HepG2 (cell line): ENCODE results near the gene KRTAP3-3. TPM values are rescaled to one million over a fixed set of nuclear protein-coding genes. Genes with fewer than 3 reads are reported as not detected.

Experiments used
- CERS6 ChIP-seq: sonication (generic); formaldehyde crosslinking; IDR thresholded peaks from 2 replicates; pipeline ENCODE4 v1.5.0; 2020; ENCODE audit warnings: missing genetic modification reagents
- DR1 ChIP-seq: sonication (generic); formaldehyde crosslinking; IDR thresholded peaks from 2 replicates; pipeline ENCODE4 v1.8.0; 2021; ENCODE audit warnings: mild to moderate bottlenecking, missing genetic modification reagents, inconsistent platforms
- EZH2 ChIP-seq: conservative IDR thresholded peaks from 2 replicates; pipeline ENCODE4 v1.6.1; 2012; ENCODE audit warnings: mild to moderate bottlenecking, low read depth, low read length, moderate library complexity
- FOXJ3 ChIP-seq: sonication (generic); formaldehyde crosslinking; IDR thresholded peaks from 2 replicates; pipeline ENCODE4 v1.4.0; 2020; ENCODE audit warnings: missing genetic modification reagents, mild to moderate bottlenecking, borderline replicate concordance
- HNRNPL ChIP-seq: fragments of 200-400 bp; formaldehyde crosslinking; IDR thresholded peaks from 2 replicates; pipeline ENCODE4 v1.6.1; 2017; ENCODE audit warnings: mild to moderate bottlenecking, low read depth, low read length
- JUNB ChIP-seq: sonication (generic); formaldehyde crosslinking; IDR thresholded peaks from 2 replicates; pipeline ENCODE4 v1.8.0; 2022; ENCODE audit warnings: missing genetic modification reagents, mild to moderate bottlenecking, borderline replicate concordance
- KAT2B ChIP-seq: fragments of 150-350 bp; IDR thresholded peaks from 2 replicates; pipeline ENCODE4 v1.6.1; 2014; ENCODE audit warnings: low read depth, low read length, borderline replicate concordance
- MED1 ChIP-seq: sonication (generic); formaldehyde crosslinking; IDR thresholded peaks from 2 replicates; pipeline ENCODE4 v1.4.0; 2020; ENCODE audit warnings: missing genetic modification reagents
- MLX ChIP-seq: IDR thresholded peaks from 2 replicates; pipeline ENCODE4 v1.6.1; 2016
- NR2C2 ChIP-seq: sonication (generic); formaldehyde crosslinking; IDR thresholded peaks from 2 replicates; pipeline ENCODE4 v1.4.0; 2020; ENCODE audit warnings: missing genetic modification reagents, mild to moderate bottlenecking, moderate library complexity, borderline replicate concordance
- SOX5 ChIP-seq: IDR thresholded peaks from 2 replicates; pipeline ENCODE4 v1.6.1; 2016; ENCODE audit warnings: borderline replicate concordance
- SOX6 ChIP-seq, 2 experiments: fragments of 450-650 bp in 1 of 2; sonication (generic) in 1 of 2; formaldehyde crosslinking in 1 of 2; IDR thresholded peaks; 2 replicates each; pipeline versions ENCODE4 v1.4.0 to v1.6.1; 2017 to 2020; ENCODE audit warnings: antibody characterized with exemption in 1 of 2, mild to moderate bottlenecking in 1 of 2, missing genetic modification reagents in 1 of 2
- TOE1 ChIP-seq: sonication (generic); formaldehyde crosslinking; IDR thresholded peaks from 2 replicates; pipeline ENCODE4 v1.4.0; 2020; ENCODE audit warnings: mild to moderate bottlenecking, missing genetic modification reagents
- ZEB1 ChIP-seq: IDR thresholded peaks from 2 replicates; pipeline ENCODE4 v1.6.1; 2012; ENCODE audit warnings: mild to moderate bottlenecking, low read depth, inconsistent platforms; ENCODE audit not compliant: insufficient replicate concordance
- ZNF10 ChIP-seq: sonication (generic); formaldehyde crosslinking; IDR thresholded peaks from 2 replicates; pipeline ENCODE4 v1.4.0; 2020; ENCODE audit warnings: mild to moderate bottlenecking, low read depth, missing genetic modification reagents, borderline replicate concordance
- ZNF136 ChIP-seq: sonication (generic); formaldehyde crosslinking; IDR thresholded peaks from 2 replicates; pipeline ENCODE4 v1.8.1; 2022; ENCODE audit warnings: low read depth, mild to moderate bottlenecking, moderate library complexity, missing genetic modification reagents
- ZNF253 ChIP-seq: sonication (generic); formaldehyde crosslinking; IDR thresholded peaks from 2 replicates; pipeline ENCODE4 v1.8.0; 2022; ENCODE audit warnings: mild to moderate bottlenecking, missing genetic modification reagents, borderline replicate concordance
- ZNF281 ChIP-seq: sonication (generic); formaldehyde crosslinking; IDR thresholded peaks from 2 replicates; pipeline ENCODE4 v1.4.0; 2020; ENCODE audit warnings: missing genetic modification reagents, borderline replicate concordance
- ZNF552 ChIP-seq: sonication (generic); formaldehyde crosslinking; IDR thresholded peaks from 2 replicates; pipeline ENCODE4 v1.9.0; 2022; ENCODE audit warnings: missing genetic modification reagents, mild to moderate bottlenecking, borderline replicate concordance
- ZNF556 ChIP-seq: sonication (generic); formaldehyde crosslinking; IDR thresholded peaks from 2 replicates; pipeline ENCODE4 v1.4.0; 2020; ENCODE audit warnings: mild to moderate bottlenecking, missing genetic modification reagents, borderline replicate concordance
- ZNF570 ChIP-seq: sonication (generic); formaldehyde crosslinking; IDR thresholded peaks from 2 replicates; pipeline ENCODE4 v1.4.0; 2020; ENCODE audit warnings: mild to moderate bottlenecking, missing genetic modification reagents, borderline replicate concordance
- ZNF576 ChIP-seq: sonication (generic); formaldehyde crosslinking; IDR thresholded peaks from 2 replicates; pipeline ENCODE4 v1.4.0; 2020; ENCODE audit warnings: mild to moderate bottlenecking, missing genetic modification reagents
- ZNF790 ChIP-seq: sonication (generic); formaldehyde crosslinking; IDR thresholded peaks from 2 replicates; pipeline ENCODE4 v1.8.0; 2022; ENCODE audit warnings: missing genetic modification reagents, mild to moderate bottlenecking, borderline replicate concordance
- ZNF792 ChIP-seq: IDR thresholded peaks from 2 replicates; pipeline ENCODE4 v1.6.1; 2016
- polyA plus RNA-seq, 8 experiments: library from polyadenylated mRNA; depleted of rRNA in 3 of 8; stranded (reverse) in 7 of 8; unstranded in 1 of 8; fragments of >200 nt; fragmentation: Illumina TruSeq in 4 of 8; extraction: Trizol in 4 of 8; gene quantifications; 2 replicates each; pipeline versions ENCODE4 v1.2.1 to v1.2.3, GENCODE V29; 2011 to 2016; ENCODE audit warnings: low read depth in 4 of 8, missing spikeins in 1 of 8, mixed read lengths in 1 of 8; ENCODE audit not compliant: insufficient read depth in 1 of 8
- total RNA-seq, 5 experiments: library from RNA; depleted of rRNA; stranded (reverse); fragments of >200 nt; fragmentation: Illumina TruSeq; extraction: Trizol; gene quantifications; 2 replicates each; pipeline ENCODE4 v1.2.3, GENCODE V29; 2016; ENCODE audit warnings: low read depth in 1 of 5

KRTAP3-3 gene
- total and polyA plus RNA-seq, 2 of the 13 experiments (the other 11 are each of a cell fraction or from before 2014, with no cell fraction given): not detected

GRCh38 chr17:40958086-40958953, 35.6 kb downstream of the KRTAP3-3 start (continued):
- TF ChIP-seq ZNF792 (CRISPR knock-in tag) (peak; percentile 83; the same call in 1 of the 2 replicates), ZNF570 (CRISPR knock-in tag) (no peak), FOXJ3 (CRISPR knock-in tag) (peak; percentile 82; the same call in 1 of the 2 replicates), SOX5 (CRISPR knock-in tag) (peak; percentile 86; the same call in 1 of the 2 replicates), KAT2B (no peak), HNRNPL (no peak), DR1 (no peak), ZNF136 (CRISPR knock-in tag) (no peak), ZNF556 (CRISPR knock-in tag) (0 out of 2 replicates have a peak, but pooled peaks have one; percentile 48), ZNF281 (CRISPR knock-in tag) (no peak), NR2C2 (CRISPR knock-in tag) (no peak), SOX6 (IDR thresholded peaks at IDR 0.05) (no peak), SOX6 (CRISPR knock-in tag; IDR thresholded peaks at IDR 0.05) (peak; percentile 44), JUNB (CRISPR knock-in tag) (no peak), TOE1 (no peak), ZNF552 (CRISPR knock-in tag) (no peak), ZEB1 (peak; percentile 98), ZNF253 (CRISPR knock-in tag) (no peak), CERS6 (CRISPR knock-in tag) (no peak), ZNF790 (no peak), MED1 (CRISPR knock-in tag) (peak; percentile 93), MLX (CRISPR knock-in tag) (0 out of 2 replicates have a peak, but pooled peaks have one; percentile 12), ZNF10 (CRISPR knock-in tag) (no peak), ZNF576 (CRISPR knock-in tag) (no peak), EZH2 (no peak)
